Activated B cell treated with CpG ODN at 0.5 μM for 24 hours (primary cell): ENCODE measurements around the gene DNAJB4. TPM values are rescaled to one million over a fixed set of nuclear protein-coding genes. Genes with fewer than 3 reads are reported as not detected.

Experiments used
- ATAC-seq: fragments of 200-7000 bp; cut with Tn5 transposase; one replicate; pipeline ENCODE4 v1.10.0; 2021; ENCODE audit warnings: low read depth, mild to moderate bottlenecking, moderate library complexity
- CTCF ChIA-PET: fragments of 350-600 bp; sonication (Branson Sonifier 250); formaldehyde crosslinking; loops from one replicate; lab custom pipeline; 2021; ENCODE audit warnings: antibody characterized with exemption; lab: Charles Lee
- POLR2A ChIA-PET: fragments of 350-600 bp; sonication (Branson Sonifier 250); formaldehyde crosslinking; loops from one replicate; lab custom pipeline; 2021; ENCODE audit warnings: antibody characterized with exemption; lab: Charles Lee
- DNase-seq: peaks from one replicate; pipeline ENCODE4 v3.0.0; 2022
- H3K27ac Mint-ChIP-seq: one replicate; pipeline ENCODE4 v1.8.0; 2020; ENCODE audit warnings: mixed read lengths
- H3K27me3 Mint-ChIP-seq: one replicate; pipeline ENCODE4 v1.8.0; 2021; ENCODE audit warnings: mixed read lengths
- H3K36me3 Mint-ChIP-seq: one replicate; pipeline ENCODE4 v1.8.0; 2021; ENCODE audit warnings: low read depth, mixed read lengths
- H3K4me1 Mint-ChIP-seq: one replicate; pipeline ENCODE4 v1.8.0; 2021; ENCODE audit warnings: mixed read lengths
- H3K4me3 Mint-ChIP-seq: one replicate; pipeline ENCODE4 v1.8.0; 2020; ENCODE audit warnings: mild to moderate bottlenecking, mixed read lengths
- H3K9me3 Mint-ChIP-seq: one replicate; pipeline ENCODE4 v1.8.0; 2020; ENCODE audit warnings: mixed read lengths
- CTCF ChIP-seq: fragments of 200-600 bp; IDR thresholded peaks from one replicate; pipeline ENCODE4 v1.8.0; 2022; ENCODE audit warnings: antibody characterized with exemption, mild to moderate bottlenecking
- intact Hi-C: fragments of 100-400 bp; cut with micrococcal nuclease; formaldehyde crosslinking; loops from one replicate; pipeline ENCODE4 v1.15.1; 2024
- total RNA-seq: library from RNA; stranded (reverse); gene quantifications from 2 replicates; pipeline ENCODE4 v1.2.3, GENCODE V29; 2022

Gene DNAJB4
- total RNA-seq, 1 donor from 2014 or later: 11.9 TPM

GRCh38 chr1:77986810-77987209 lies 17.9 kb upstream of the DNAJB4 start:
- Mint-ChIP-seq H3K27ac (no peak overlapping the region), H3K36me3 (peaks cover 25% of the 10 kb centered on the region), H3K4me3 (no peak overlapping the region), H3K27me3 (no peaks in the 10 kb centered on the region), H3K9me3 (no peaks in the 10 kb centered on the region), H3K4me1 (peaks cover 2% of the 10 kb centered on the region)
- no peak for ATAC-seq
- POLR2A ChIA-PET: interaction anchor here (0.7 to 1.5 kb wide), 2 partner anchors 8 to 23 kb away, joined by 4 to 7 read pairs; partner anchors contain the start of gene FUBP1
- DNase-seq: no peak
- CTCF ChIA-PET: no interaction called here
- no peak for TF ChIP-seq CTCF
- intact Hi-C loops: no loop called here

- ChIA-PET POLR2A (interaction anchor here (0.7 kb wide), 1 partner anchor 9 kb away, joined by 4 read pairs; the partner anchor contains the start of gene FUBP1), CTCF (no interaction called here)
- H3K36me3 Mint-ChIP-seq: peaks cover 23% of the 10 kb centered on the region
- no peak overlapping the region for H3K27ac Mint-ChIP-seq
- H3K4me1 Mint-ChIP-seq: peaks cover 2% of the 10 kb centered on the region
- TF ChIP-seq CTCF: no peak
- H3K4me3 Mint-ChIP-seq: no peak overlapping the region
- no peak for DNase-seq
- no peaks in the 10 kb centered on the region for H3K9me3 Mint-ChIP-seq
- intact Hi-C loops: no loop called here
- H3K27me3 Mint-ChIP-seq: no peaks in the 10 kb centered on the region
- no peak for ATAC-seq
These were observed 16.8 kb upstream of the DNAJB4 start for GRCh38 chr1:77987919-77988318.

- DNase-seq: no peak
- Mint-ChIP-seq H3K4me3 (no peak overlapping the region), H3K9me3 (no peaks in the 10 kb centered on the region), H3K36me3 (peaks cover 17% of the 10 kb centered on the region), H3K4me1 (peaks cover 2% of the 10 kb centered on the region), H3K27me3 (no peaks in the 10 kb centered on the region), H3K27ac (no peak overlapping the region)
- CTCF ChIA-PET: no interaction called here
- intact Hi-C loops: no loop called here
- ATAC-seq: no peak
- POLR2A ChIA-PET: interaction anchor here (2.2 to 2.4 kb wide), 2 partner anchors 11 to 14 kb away, joined by 7 to 14 read pairs; partner anchors contain the start of genes DNAJB4 and FUBP1
- TF ChIP-seq CTCF: no peak
These were observed 15.0 kb upstream of the DNAJB4 start for GRCh38 chr1:77989744-77990143.

- no peak for TF ChIP-seq CTCF
- intact Hi-C loops: loop anchor here (1.0 kb wide), 1 partner anchor 12 kb away; no protein-coding TSS in a partner anchor
- CTCF ChIA-PET: interaction anchor here (0.6 kb wide), 1 partner anchor 11 kb away, joined by 3 read pairs; no protein-coding TSS in a partner anchor
- H3K9me3 Mint-ChIP-seq: no peaks in the 10 kb centered on the region
- no peaks in the 10 kb centered on the region for H3K27me3 Mint-ChIP-seq
- DNase-seq (no peak), ATAC-seq (no peak)
- no peak overlapping the region for H3K4me3 Mint-ChIP-seq
- peaks cover 14% of the 10 kb centered on the region for H3K36me3 Mint-ChIP-seq
- H3K4me1 Mint-ChIP-seq: peaks cover 2% of the 10 kb centered on the region
- POLR2A ChIA-PET: interaction anchor here (2.2 to 2.4 kb wide), 2 partner anchors 12 to 13 kb away, joined by 7 to 14 read pairs; partner anchors contain the start of genes DNAJB4 and FUBP1
- no peak overlapping the region for H3K27ac Mint-ChIP-seq
These were observed 14.0 kb upstream of the DNAJB4 start for GRCh38 chr1:77990629-77991204.

- peaks cover 2% of the 10 kb centered on the region for H3K4me1 Mint-ChIP-seq
- peaks cover 12% of the 10 kb centered on the region for H3K36me3 Mint-ChIP-seq
- ChIA-PET CTCF (interaction anchor here (0.6 kb wide), 1 partner anchor 12 kb away, joined by 3 read pairs; no protein-coding TSS in a partner anchor), POLR2A (interaction anchor here (2.2 to 2.4 kb wide), 2 partner anchors 12 to 13 kb away, joined by 7 to 14 read pairs; partner anchors contain the start of genes DNAJB4 and FUBP1)
- ATAC-seq (no peak), DNase-seq (no peak)
- intact Hi-C loops: loop anchor here (1.0 kb wide), 1 partner anchor 11 kb away; no protein-coding TSS in a partner anchor
- H3K9me3 Mint-ChIP-seq: no peaks in the 10 kb centered on the region
- no peaks in the 10 kb centered on the region for H3K27me3 Mint-ChIP-seq
- TF ChIP-seq CTCF: no peak
- H3K4me3 Mint-ChIP-seq: no peak overlapping the region
- no peak overlapping the region for H3K27ac Mint-ChIP-seq
These were observed 13.1 kb upstream of the DNAJB4 start for GRCh38 chr1:77991638-77992037.
